Testis (tissue), 2 donors: Measurements from ENCODE around the gene SLC9A9.

Experiments used
- CTCF ChIP-seq, 3 experiments: fragments of 450-650 bp in 2 of 3; fragments of 200-600 bp in 1 of 3; sonication (generic) in 1 of 3; IDR thresholded peaks; one replicate each; pipeline ENCODE4 v1.5.1; 2016 to 2019; ENCODE audit warnings: antibody characterized with exemption in 3 of 3, mild to moderate bottlenecking in 2 of 3, moderate library complexity in 1 of 3
- POLR2A ChIP-seq: fragments of 450-650 bp; IDR thresholded peaks from one replicate; pipeline ENCODE4 v1.6.1; 2017; ENCODE audit warnings: antibody characterized with exemption, mild to moderate bottlenecking, moderate library complexity

- no peak for TF ChIP-seq POLR2A
- no peak for TF ChIP-seq CTCF (IDR thresholded peaks at IDR 0.05)
These were observed 508.8 kb downstream of the SLC9A9 start for GRCh38 chr3:143339451-143339850.
